Measurements from ENCODE around the gene WIPI1. TPM values are rescaled to one million over a fixed set of nuclear protein-coding genes. Genes with fewer than 3 reads are reported as not detected.

Gene WIPI1
- total and polyA plus RNA-seq, 9 of the 15 experiments (the other 6 are each of a cell fraction or from before 2014, with no cell fraction given) = 3.7 to 23.5 (median 11.8) TPM

GRCh38 chr17:68389041-68389440, 68.3 kb downstream of the WIPI1 start (continued):
- TF ChIP-seq MGA (IDR thresholded peaks at IDR 0.05) (no peak), ETV5 (CRISPR knock-in tag; IDR thresholded peaks at IDR 0.05; ENCODE audit: low read depth) (no peak), PHTF2 (CRISPR knock-in tag; IDR thresholded peaks at IDR 0.05) (no peak), POLR2H (tag; IDR thresholded peaks at IDR 0.05; ENCODE audit: low read depth) (no peak), FOXA1 (IDR thresholded peaks at IDR 0.05; ENCODE audit: borderline replicate concordance) (no peak)

Measured in K562 (cell line).